Mesendoderm (in vitro differentiated cells): ENCODE data around the gene RALGPS1.

Experiments used
- DNase-seq: peaks from one replicate; pipeline ENCODE4 v3.0.0; 2013
- H2AK5ac ChIP-seq: 2 replicates; pipeline ENCODE4 v1.6.1; 2013; ENCODE audit warnings: low read length, inconsistent platforms
- H2BK120ac ChIP-seq: 2 replicates; pipeline ENCODE4 v1.6.1; 2013; ENCODE audit warnings: low read depth, mild to moderate bottlenecking, low read length, moderate library complexity, mixed read lengths
- H2BK15ac ChIP-seq: replicated peaks from 2 replicates; pipeline ENCODE4 v1.6.1; 2013; ENCODE audit warnings: low read depth, mild to moderate bottlenecking, moderate library complexity
- H2BK5ac ChIP-seq: 2 replicates; pipeline ENCODE4 v1.6.1; 2013; ENCODE audit warnings: low read length, inconsistent platforms
- H3K18ac ChIP-seq: 2 replicates; pipeline ENCODE4 v1.6.1; 2013; ENCODE audit warnings: mild to moderate bottlenecking, low read length, mixed read lengths
- H3K23ac ChIP-seq: one replicate; pipeline ENCODE4 v1.6.1; 2013; ENCODE audit warnings: low read length
- H3K27ac ChIP-seq: 2 replicates; pipeline ENCODE4 v1.5.1; 2013; ENCODE audit warnings: low read depth, mild to moderate bottlenecking, inconsistent platforms, low read length, moderate library complexity
- H3K27me3 ChIP-seq: 2 replicates; pipeline ENCODE4 v1.6.1; 2013; ENCODE audit warnings: low read length, control low read depth, mild to moderate bottlenecking, inconsistent platforms; ENCODE audit not compliant: insufficient read depth, poor library complexity
- H3K36me3 ChIP-seq: 2 replicates; pipeline ENCODE4 v1.6.1; 2013; ENCODE audit warnings: low read length, inconsistent platforms; ENCODE audit not compliant: control insufficient read depth, insufficient read depth
- H3K4ac ChIP-seq: one replicate; pipeline ENCODE4 v1.6.1; 2013; ENCODE audit warnings: low read depth, mild to moderate bottlenecking, low read length, moderate library complexity
- H3K4me1 ChIP-seq: 2 replicates; pipeline ENCODE4 v1.6.1; 2013; ENCODE audit warnings: low read depth, low read length, inconsistent platforms; ENCODE audit not compliant: control insufficient read depth
- H3K4me2 ChIP-seq: 2 replicates; pipeline ENCODE4 v1.6.1; 2013; ENCODE audit warnings: low read length
- H3K4me3 ChIP-seq: 2 replicates; pipeline ENCODE4 v1.5.1; 2013; ENCODE audit warnings: mild to moderate bottlenecking, low read length
- H3K56ac ChIP-seq: one replicate; pipeline ENCODE4 v1.6.1; 2013; ENCODE audit warnings: low read length
- H3K79me1 ChIP-seq: 2 replicates; pipeline ENCODE4 v1.6.1; 2013; ENCODE audit warnings: low read length, inconsistent platforms
- H3K79me2 ChIP-seq: 2 replicates; pipeline ENCODE4 v1.6.1; 2013; ENCODE audit warnings: mild to moderate bottlenecking, low read length; ENCODE audit not compliant: control insufficient read depth, insufficient read depth
- H3K9ac ChIP-seq: 2 replicates; pipeline ENCODE4 v1.6.1; 2013; ENCODE audit warnings: low read length, inconsistent platforms
- H4K5ac ChIP-seq: one replicate; pipeline ENCODE4 v1.6.1; 2013; ENCODE audit warnings: low read length
- H4K8ac ChIP-seq: one replicate; pipeline ENCODE4 v1.6.1; 2013; ENCODE audit warnings: low read depth, mild to moderate bottlenecking, control low read depth, low read length, moderate library complexity
- WGBS: extraction: QIAGEN DNeasy Blood & Tissue Kit; methylation state at CpG from one replicate; pipeline ENCODE4 v1.1.7; 2013; ENCODE audit warnings: low lambda C conversion rate, missing lambda C conversion rate; ENCODE audit not compliant: insufficient coverage; ENCODE audit errors: extremely low coverage; 5-methylcytosine and 5-hydroxymethylcytosine counted together

The RALGPS1 gene

DNA sequence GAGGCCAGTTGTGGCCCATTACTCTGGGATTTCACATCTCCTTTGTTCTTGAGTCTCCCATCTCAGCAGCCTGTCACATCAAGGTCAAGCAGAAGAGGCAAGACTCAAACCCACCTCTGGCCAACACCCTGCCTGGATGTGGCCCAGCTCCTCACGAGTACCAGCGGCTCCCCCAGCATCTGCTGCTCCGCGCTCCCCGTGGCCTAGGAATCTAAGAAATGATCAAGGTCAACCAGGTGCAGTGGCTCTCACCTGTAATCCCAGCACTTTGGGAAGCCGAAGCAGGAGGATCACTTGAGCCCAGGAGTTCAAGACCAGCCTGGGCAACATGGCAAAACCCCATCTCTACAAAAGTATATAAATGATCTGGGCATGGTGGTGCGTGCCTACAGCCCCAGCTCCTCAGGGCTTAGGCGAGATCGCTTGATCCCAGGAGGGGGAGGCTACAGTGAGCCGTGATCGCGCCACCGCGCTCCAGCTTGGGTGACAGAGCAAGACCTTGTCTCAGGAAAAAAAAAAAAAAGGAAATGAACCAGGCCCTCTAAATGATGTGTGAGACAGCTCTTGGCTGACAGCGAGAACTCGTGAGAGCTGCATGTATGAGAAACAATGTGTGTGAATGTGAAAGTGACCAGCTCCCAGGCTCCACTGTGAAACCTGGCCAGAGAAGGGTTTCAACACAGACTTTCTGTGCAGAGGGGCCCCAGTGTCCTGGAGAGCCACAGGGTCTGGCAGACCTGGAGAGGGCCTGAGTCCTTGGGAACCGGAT, 269.4 kb downstream of the RALGPS1 start:
- no peak overlapping the region for H3K23ac ChIP-seq
- no peak overlapping the region for H3K4ac ChIP-seq
- DNase-seq = peak; percentile 38
- H3K4me1 ChIP-seq = peaks cover 3% of the 10 kb centered on the region
- no peaks in the 10 kb centered on the region for H3K79me1 ChIP-seq
- no peaks in the 10 kb centered on the region for H3K79me2 ChIP-seq
- no peaks in the 10 kb centered on the region for H3K36me3 ChIP-seq
- no CpG with 5 or more reads among the region's 17 CpGs for WGBS
- H4K5ac ChIP-seq = no peak overlapping the region
- H2BK120ac ChIP-seq = no peak overlapping the region
- H3K27ac ChIP-seq = no peak overlapping the region
- no peak overlapping the region for H2BK5ac ChIP-seq
- H3K27me3 ChIP-seq = no peaks in the 10 kb centered on the region
- peak overlapping the region; percentile 30 for H3K56ac ChIP-seq
- no peak overlapping the region for H2BK15ac ChIP-seq
- H2AK5ac ChIP-seq = no peak overlapping the region
- no peak overlapping the region for H3K4me3 ChIP-seq
- no peak overlapping the region for H3K4me2 ChIP-seq
- no peak overlapping the region for H3K9ac ChIP-seq
- H4K8ac ChIP-seq = no peak overlapping the region
- H3K18ac ChIP-seq = no peak overlapping the region

DNA sequence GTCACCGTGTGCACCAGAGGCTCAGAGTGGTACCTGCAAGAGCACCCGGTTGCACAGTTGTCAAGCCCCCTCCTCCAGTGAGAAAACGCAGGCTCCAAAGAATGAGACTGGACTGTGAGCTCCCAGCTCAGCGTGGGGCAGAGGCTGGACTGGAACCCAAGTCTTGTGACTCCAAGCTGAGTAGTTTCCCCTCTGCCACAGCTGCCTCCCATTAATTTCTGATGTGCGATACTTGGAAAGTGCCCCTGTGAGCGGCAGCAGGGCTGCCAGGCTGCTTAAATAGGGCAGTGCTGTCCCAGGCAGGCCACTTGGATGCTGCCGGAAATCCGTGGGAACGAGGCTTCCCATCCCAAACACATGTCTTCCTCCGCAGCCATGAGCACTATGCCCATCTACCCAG, 270.1 kb downstream of the RALGPS1 start:
- Histone ChIP-seq H3K36me3 (no peaks in the 10 kb centered on the region), H4K5ac (no peak overlapping the region), H2BK5ac (no peak overlapping the region), H3K56ac (peak overlapping the region; percentile 30), H3K4me1 (peaks cover 3% of the 10 kb centered on the region), H2BK15ac (no peak overlapping the region), H3K4me2 (no peak overlapping the region), H3K18ac (no peak overlapping the region), H3K27ac (no peak overlapping the region), H3K4me3 (no peak overlapping the region), H3K27me3 (no peaks in the 10 kb centered on the region), H3K4ac (no peak overlapping the region), H3K23ac (no peak overlapping the region), H3K79me2 (no peaks in the 10 kb centered on the region), H3K79me1 (no peaks in the 10 kb centered on the region), H2AK5ac (no peak overlapping the region), H2BK120ac (no peak overlapping the region), H4K8ac (no peak overlapping the region), H3K9ac (no peak overlapping the region)
- no peak for DNase-seq
- WGBS = no CpG with 5 or more reads among the region's 10 CpGs

DNA sequence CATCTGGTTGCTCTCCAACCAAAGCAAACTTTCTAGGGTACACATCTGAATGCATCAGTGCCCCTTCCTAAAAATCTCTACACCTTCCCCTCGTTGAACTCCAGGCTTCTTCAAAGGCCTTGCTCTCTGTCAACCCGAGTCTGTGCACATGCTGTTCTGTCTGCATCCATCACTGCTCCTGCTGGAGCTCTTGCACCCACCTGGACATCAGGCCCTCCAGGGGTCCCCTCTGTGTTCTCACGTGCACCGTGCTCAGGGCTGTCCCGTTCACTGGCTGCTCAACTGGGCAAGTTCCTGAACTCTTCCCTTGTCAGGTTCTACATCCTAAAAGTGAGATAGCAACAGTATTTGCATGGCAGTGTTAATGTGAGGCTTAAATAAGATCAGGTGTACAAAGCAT, 270.6 kb downstream of the RALGPS1 start:
- DNase-seq = no peak
- Histone ChIP-seq H3K4me3 (no peak overlapping the region), H3K4me1 (peaks cover 3% of the 10 kb centered on the region), H3K4me2 (no peak overlapping the region), H3K36me3 (no peaks in the 10 kb centered on the region), H3K18ac (no peak overlapping the region), H2BK120ac (no peak overlapping the region), H3K56ac (no peak overlapping the region), H2BK5ac (no peak overlapping the region), H3K79me1 (no peaks in the 10 kb centered on the region), H2BK15ac (no peak overlapping the region), H3K23ac (no peak overlapping the region), H3K27me3 (no peaks in the 10 kb centered on the region), H4K5ac (no peak overlapping the region), H3K27ac (no peak overlapping the region), H2AK5ac (no peak overlapping the region), H3K9ac (no peak overlapping the region), H4K8ac (no peak overlapping the region), H3K79me2 (no peaks in the 10 kb centered on the region), H3K4ac (no peak overlapping the region)
- no CpG with 5 or more reads among the region's 5 CpGs for WGBS

DNA sequence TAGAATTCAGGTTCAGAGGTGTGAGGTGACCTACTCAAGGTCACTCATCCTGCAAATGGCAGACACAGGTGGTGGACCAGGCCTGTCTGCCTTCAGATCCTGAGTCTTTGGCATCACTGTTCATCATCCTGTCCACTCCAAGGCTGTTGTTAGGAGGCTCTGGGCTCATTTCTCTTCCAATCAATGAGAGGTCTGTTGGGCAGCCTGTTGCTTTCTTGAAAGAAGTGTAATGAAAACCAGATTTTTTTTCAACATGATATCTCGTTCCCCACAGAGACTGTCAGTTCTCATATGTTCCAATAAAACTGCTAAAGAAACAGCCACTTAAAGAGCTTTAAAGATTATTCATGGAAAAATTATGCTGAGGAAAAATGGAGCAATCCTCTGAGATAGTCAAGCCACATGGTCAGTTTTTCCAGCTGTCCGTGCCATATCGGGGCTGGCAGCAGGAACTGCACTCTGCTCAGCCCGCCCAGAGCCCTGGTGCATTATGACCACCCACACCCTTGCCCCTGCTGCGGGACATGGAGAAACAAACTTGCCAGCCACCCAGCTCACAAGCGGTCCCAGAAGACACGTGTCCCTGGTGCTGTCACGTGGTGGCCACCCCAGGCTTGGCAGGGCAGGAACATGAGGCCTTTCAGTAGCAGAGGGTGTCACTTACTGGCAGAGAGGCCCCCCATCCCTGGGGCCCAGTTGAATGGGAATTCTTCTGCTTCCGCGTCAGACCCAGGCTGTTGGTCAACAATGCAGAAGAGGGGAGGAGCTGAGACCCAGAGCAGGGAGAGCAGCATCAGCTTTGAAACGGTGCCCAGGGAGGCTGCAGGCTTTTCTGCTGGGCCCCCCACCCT, 271.6 kb downstream of the RALGPS1 start:
- Histone ChIP-seq H3K9ac (no peak overlapping the region), H4K5ac (no peak overlapping the region), H2BK15ac (no peak overlapping the region), H3K56ac (no peak overlapping the region), H3K27ac (no peak overlapping the region), H2BK120ac (no peak overlapping the region), H3K79me1 (no peaks in the 10 kb centered on the region), H3K4me3 (no peak overlapping the region), H3K18ac (no peak overlapping the region), H2BK5ac (no peak overlapping the region), H3K4ac (no peak overlapping the region), H3K27me3 (no peaks in the 10 kb centered on the region), H3K23ac (no peak overlapping the region), H3K36me3 (no peaks in the 10 kb centered on the region), H2AK5ac (no peak overlapping the region), H3K4me2 (no peak overlapping the region), H3K79me2 (no peaks in the 10 kb centered on the region), H3K4me1 (peaks cover 3% of the 10 kb centered on the region), H4K8ac (no peak overlapping the region)
- WGBS = no CpG with 5 or more reads among the region's 11 CpGs
- DNase-seq = no peak

DNA sequence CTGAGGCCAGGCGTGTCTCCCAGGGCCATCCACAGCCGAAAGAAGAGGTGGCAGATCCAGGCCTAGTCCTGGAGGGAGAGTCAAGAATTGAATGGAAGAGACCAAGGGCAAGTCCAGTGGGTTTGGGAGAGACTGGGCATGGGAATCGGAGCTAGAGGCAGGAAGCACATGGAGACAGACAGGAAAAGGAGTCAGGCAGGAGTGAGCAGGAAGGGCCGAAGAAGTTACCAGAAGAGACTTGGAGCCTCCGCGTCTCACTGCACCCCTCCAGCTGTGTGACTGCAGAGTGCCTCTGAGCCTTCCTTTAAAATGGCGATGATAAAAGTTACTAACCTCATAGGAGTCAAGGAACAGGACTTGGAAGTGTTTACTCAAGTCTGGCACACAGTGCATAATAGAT, 272.2 kb downstream of the RALGPS1 start:
- H2BK15ac ChIP-seq = no peak overlapping the region
- no peak overlapping the region for H4K5ac ChIP-seq
- no peak overlapping the region for H3K56ac ChIP-seq
- H3K27me3 ChIP-seq = no peaks in the 10 kb centered on the region
- H3K27ac ChIP-seq = no peak overlapping the region
- no peak overlapping the region for H4K8ac ChIP-seq
- H2BK5ac ChIP-seq = no peak overlapping the region
- no peak overlapping the region for H3K9ac ChIP-seq
- H3K79me2 ChIP-seq = no peaks in the 10 kb centered on the region
- no peak overlapping the region for H3K23ac ChIP-seq
- H3K36me3 ChIP-seq = no peaks in the 10 kb centered on the region
- no peak overlapping the region for H2BK120ac ChIP-seq
- WGBS = no CpG with 5 or more reads among the region's 7 CpGs
- H2AK5ac ChIP-seq = no peak overlapping the region
- DNase-seq = no peak
- no peak overlapping the region for H3K4me3 ChIP-seq
- H3K18ac ChIP-seq = no peak overlapping the region
- no peak overlapping the region for H3K4me2 ChIP-seq
- no peaks in the 10 kb centered on the region for H3K79me1 ChIP-seq
- H3K4me1 ChIP-seq = peaks cover 3% of the 10 kb centered on the region
- H3K4ac ChIP-seq = no peak overlapping the region
